Trophoblast cell (in vitro differentiated cells and primary cell): ENCODE results near the gene PXDN.
"Not testable (repeated sequence)": the region's sequence is repeated elsewhere in the genome, so short reads cannot be mapped to it uniquely, and the experiment has no call there.

Source experiments
- DNase-seq, 2 donors: peaks; one replicate each; pipeline ENCODE4 v3.0.0-alpha.2; 2016
- H2AFZ ChIP-seq: 2 replicates; pipeline ENCODE4 v1.6.1; 2013; ENCODE audit warnings: low read length, moderate library complexity, mild to moderate bottlenecking; ENCODE audit not compliant: insufficient read depth, poor library complexity
- H2AK5ac ChIP-seq: 2 replicates; pipeline ENCODE4 v1.6.1; 2013; ENCODE audit warnings: mild to moderate bottlenecking, low read length
- H2BK120ac ChIP-seq: 2 replicates; pipeline ENCODE4 v1.6.1; 2013; ENCODE audit warnings: low read length, mild to moderate bottlenecking, moderate library complexity; ENCODE audit not compliant: insufficient read depth, poor library complexity
- H2BK12ac ChIP-seq: 2 replicates; pipeline ENCODE4 v1.6.1; 2013; ENCODE audit warnings: mild to moderate bottlenecking, low read length, moderate library complexity
- H2BK5ac ChIP-seq: 2 replicates; pipeline ENCODE4 v1.6.1; 2013; ENCODE audit warnings: low read length, low read depth, moderate library complexity, mild to moderate bottlenecking; ENCODE audit not compliant: poor library complexity
- H3K14ac ChIP-seq: 2 replicates; pipeline ENCODE4 v1.6.1; 2013; ENCODE audit warnings: mild to moderate bottlenecking, low read length
- H3K18ac ChIP-seq: 2 replicates; pipeline ENCODE4 v1.6.1; 2013; ENCODE audit warnings: mild to moderate bottlenecking, low read length
- H3K23ac ChIP-seq: 2 replicates; pipeline ENCODE4 v1.6.1; 2013; ENCODE audit warnings: low read length
- H3K27ac ChIP-seq: 2 replicates; pipeline ENCODE4 v1.5.1; 2013; ENCODE audit warnings: low read depth, mild to moderate bottlenecking, inconsistent platforms, low read length, moderate library complexity
- H3K27me3 ChIP-seq: 2 replicates; pipeline ENCODE4 v1.6.1; 2013; ENCODE audit warnings: inconsistent platforms, mild to moderate bottlenecking, low read length, moderate library complexity; ENCODE audit not compliant: insufficient read depth
- H3K36me3 ChIP-seq, 2 experiments: 1 replicate in 1 of 2; 2 replicates in 1 of 2; pipeline ENCODE4 v1.6.1; 2013; ENCODE audit warnings: low read length in 2 of 2, mild to moderate bottlenecking in 2 of 2, moderate library complexity in 1 of 2; ENCODE audit not compliant: insufficient read depth in 2 of 2, control insufficient read depth in 1 of 2
- H3K4ac ChIP-seq: 2 replicates; pipeline ENCODE4 v1.6.1; 2013; ENCODE audit warnings: low read depth, mild to moderate bottlenecking, low read length, moderate library complexity
- H3K4me1 ChIP-seq, 2 experiments: 1 replicate in 1 of 2; 2 replicates in 1 of 2; pipeline ENCODE4 v1.6.1; 2013; ENCODE audit warnings: low read length in 2 of 2, mild to moderate bottlenecking in 2 of 2, moderate library complexity in 1 of 2; ENCODE audit not compliant: insufficient read depth in 2 of 2, control insufficient read depth in 1 of 2
- H3K4me2 ChIP-seq: 2 replicates; pipeline ENCODE4 v1.6.1; 2013; ENCODE audit warnings: inconsistent platforms, mild to moderate bottlenecking, low read length, moderate library complexity
- H3K4me3 ChIP-seq: 2 replicates; pipeline ENCODE4 v1.5.1; 2013; ENCODE audit warnings: mild to moderate bottlenecking, low read depth, low read length, inconsistent platforms
- H3K79me1 ChIP-seq: one replicate; pipeline ENCODE4 v1.6.1; 2013; ENCODE audit warnings: low read length
- H3K79me2 ChIP-seq: 2 replicates; pipeline ENCODE4 v1.6.1; 2013; ENCODE audit warnings: low read length, mild to moderate bottlenecking; ENCODE audit not compliant: control insufficient read depth, insufficient read depth, poor library complexity
- H3K9ac ChIP-seq: 2 replicates; pipeline ENCODE4 v1.6.1; 2013; ENCODE audit warnings: mild to moderate bottlenecking, low read length
- H3K9me3 ChIP-seq: 2 replicates; pipeline ENCODE4 v1.6.1; 2013; ENCODE audit warnings: low read depth, mild to moderate bottlenecking, control low read depth, inconsistent platforms, low read length; ENCODE audit not compliant: insufficient read depth
- H4K12ac ChIP-seq: 2 replicates; pipeline ENCODE4 v1.6.1; 2013; ENCODE audit warnings: low read depth, mild to moderate bottlenecking, low read length, moderate library complexity
- H4K8ac ChIP-seq: 2 replicates; pipeline ENCODE4 v1.6.1; 2013; ENCODE audit warnings: low read depth, mild to moderate bottlenecking, low read length, moderate library complexity
- H4K91ac ChIP-seq: one replicate; pipeline ENCODE4 v1.6.1; 2013; ENCODE audit warnings: low read depth, mild to moderate bottlenecking, low read length, moderate library complexity
- WGBS: extraction: QIAGEN DNeasy Blood & Tissue Kit; methylation state at CpG from one replicate; pipeline ENCODE4 v1.1.7; 2013; ENCODE audit warnings: missing lambda C conversion rate; ENCODE audit not compliant: insufficient read length, insufficient coverage; ENCODE audit errors: extremely low coverage; 5-methylcytosine and 5-hydroxymethylcytosine counted together

Gene PXDN

GRCh38 chr2:1736045-1736444 is 8.3 kb downstream of the PXDN start:
- no CpG with 5 or more reads among the region's 2 CpGs for WGBS

GRCh38 chr2:1733298-1733697 is 11.0 kb downstream of the PXDN start:
- H2AK5ac ChIP-seq, H3K27me3 ChIP-seq, H2AFZ ChIP-seq, H3K27ac ChIP-seq, H2BK120ac ChIP-seq, H3K4me2 ChIP-seq, H3K4me3 ChIP-seq, H3K14ac ChIP-seq, H4K12ac ChIP-seq, DNase-seq, H4K91ac ChIP-seq, H3K23ac ChIP-seq, H2BK5ac ChIP-seq, H3K9ac ChIP-seq, H3K36me3 ChIP-seq, H3K9me3 ChIP-seq, H3K4ac ChIP-seq, H2BK12ac ChIP-seq, H4K8ac ChIP-seq, H3K18ac ChIP-seq, H3K79me1 ChIP-seq: not testable (repeated sequence)
- WGBS: no CpG with 5 or more reads among the region's 19 CpGs
- H3K4me1 ChIP-seq: peaks cover 25 to 30% of the 10 kb centered on the region in 2 experiments
- peaks cover 10% of the 10 kb centered on the region for H3K79me2 ChIP-seq

More at GRCh38 chr2:1736045-1736444, 8.3 kb downstream of the PXDN start:
- Histone ChIP-seq H3K23ac (no peak overlapping the region), H2BK120ac (no peak overlapping the region), H2AFZ (no peak overlapping the region), H4K12ac (no peak overlapping the region), H4K8ac (no peak overlapping the region), H3K4me1 (peaks cover 28 to 33% of the 10 kb centered on the region in 2 experiments), H2BK12ac (no peak overlapping the region), H3K79me2 (peaks cover 15% of the 10 kb centered on the region), H2BK5ac (no peak overlapping the region), H3K9ac (no peak overlapping the region), H2AK5ac (no peak overlapping the region), H3K79me1 (peaks cover 7% of the 10 kb centered on the region), H3K14ac (no peak overlapping the region), H3K27ac (no peak overlapping the region), H3K27me3 (no peaks in the 10 kb centered on the region), H4K91ac (no peak overlapping the region), H3K4me2 (no peak overlapping the region), H3K18ac (no peak overlapping the region), H3K4me3 (no peak overlapping the region), H3K36me3 (peaks cover 8 to 13% of the 10 kb centered on the region in 2 experiments), H3K4ac (no peak overlapping the region), H3K9me3 (no peaks in the 10 kb centered on the region)
- DNase-seq: no peak

- Histone ChIP-seq H4K91ac (no peak overlapping the region), H3K4ac (peak overlapping the region; percentile 52), H3K4me1 (peaks cover 25 to 34% of the 10 kb centered on the region in 2 experiments), H2AFZ (no peak overlapping the region), H3K9ac (peak overlapping the region; percentile 12), H3K36me3 (peaks cover 6% of the 10 kb centered on the region in 2 experiments), H3K23ac (peak overlapping the region; percentile 81), H2AK5ac (no peak overlapping the region), H3K27me3 (no peaks in the 10 kb centered on the region), H4K8ac (no peak overlapping the region), H3K9me3 (no peaks in the 10 kb centered on the region), H3K14ac (no peak overlapping the region), H3K79me1 (no peaks in the 10 kb centered on the region), H2BK12ac (peak overlapping the region; percentile 50), H3K79me2 (peaks cover 15% of the 10 kb centered on the region), H3K4me2 (no peak overlapping the region), H3K18ac (no peak overlapping the region), H4K12ac (no peak overlapping the region), H2BK120ac (no peak overlapping the region), H3K4me3 (no peak overlapping the region), H2BK5ac (no peak overlapping the region), H3K27ac (peak overlapping the region; percentile 45)
- no CpG with 5 or more reads among the region's 10 CpGs for WGBS
- peak in 1 of 2 donors; percentile 45 for DNase-seq
Measured at GRCh38 chr2:1731963-1732768, 12.1 kb downstream of the PXDN start.

- peaks cover 6% of the 10 kb centered on the region in 2 experiments for H3K36me3 ChIP-seq
- H2BK12ac ChIP-seq: no peak overlapping the region
- no peak overlapping the region for H2BK120ac ChIP-seq
- H3K4me3 ChIP-seq: no peak overlapping the region
- no peak for DNase-seq
- H3K14ac ChIP-seq: no peak overlapping the region
- H2BK5ac ChIP-seq: no peak overlapping the region
- no peak overlapping the region for H3K23ac ChIP-seq
- no CpG with 5 or more reads among the region's 8 CpGs for WGBS
- H3K79me1 ChIP-seq: no peaks in the 10 kb centered on the region
- peak overlapping the region; percentile 30 for H3K4ac ChIP-seq
- H3K9ac ChIP-seq: no peak overlapping the region
- no peak overlapping the region for H2AFZ ChIP-seq
- H3K4me2 ChIP-seq: no peak overlapping the region
- H3K27me3 ChIP-seq: no peaks in the 10 kb centered on the region
- H4K91ac ChIP-seq: peak overlapping the region; percentile 0
- H4K12ac ChIP-seq: no peak overlapping the region
- H3K79me2 ChIP-seq: peaks cover 15% of the 10 kb centered on the region
- no peak overlapping the region for H3K18ac ChIP-seq
- peaks cover 21 to 31% of the 10 kb centered on the region in 2 experiments for H3K4me1 ChIP-seq
- H4K8ac ChIP-seq: no peak overlapping the region
- H3K9me3 ChIP-seq: no peaks in the 10 kb centered on the region
- H2AK5ac ChIP-seq: no peak overlapping the region
- no peak overlapping the region for H3K27ac ChIP-seq
Measured at GRCh38 chr2:1731447-1731962, 12.8 kb downstream of the PXDN start.
